ENCODE data around the gene CDC37L1. TPM values are rescaled to one million over a fixed set of nuclear protein-coding genes. Genes with fewer than 3 reads are reported as not detected.

CDC37L1 gene
- polyA plus RNA-seq, 4 donors, result 5.6 to 16.0 (median 8.4) TPM

DNA sequence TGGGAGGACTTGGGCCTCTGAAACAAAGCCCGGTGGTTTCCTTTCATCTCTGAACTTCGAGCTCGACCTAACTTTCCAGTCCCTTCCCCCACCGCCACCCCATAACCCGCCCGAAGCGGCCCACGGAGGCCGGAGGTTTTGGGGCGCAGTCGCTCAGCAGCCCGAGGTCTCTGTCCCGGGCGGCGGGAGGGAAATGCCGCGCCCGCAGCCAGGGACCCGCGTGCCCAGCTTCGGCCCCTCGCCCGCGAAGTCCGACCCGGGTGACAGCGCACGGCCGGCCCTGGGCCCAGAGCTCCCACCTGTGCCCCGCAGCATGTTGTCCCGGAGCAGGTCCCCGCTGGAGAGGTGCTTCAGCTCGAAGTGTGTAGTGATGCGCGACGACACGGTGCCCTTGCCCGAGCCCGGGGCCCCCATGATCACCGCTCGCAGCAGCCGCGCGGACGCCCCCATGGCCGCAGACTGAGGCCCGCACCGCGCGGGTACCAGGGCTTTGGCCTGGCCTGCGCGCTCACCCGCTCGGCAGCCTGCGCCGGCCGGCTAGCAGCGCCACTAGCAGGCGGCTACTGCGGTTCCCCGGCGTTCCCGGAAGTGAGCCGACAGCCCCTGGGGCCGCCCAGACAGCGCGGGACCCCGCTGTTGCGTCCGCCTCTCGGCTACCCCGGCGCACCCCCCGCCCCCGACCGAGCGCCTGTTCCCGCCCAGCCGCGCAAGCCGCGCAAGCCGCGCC, 61.4 kb downstream of the CDC37L1 start, which contains the start of gene AK3:
Gene AK3, minus strand, starts transcription at position 565 of the 727 bp plus-strand sequence. Its CDS starts 115 bp downstream, at position 450.
- 0 to 1% (median 0%) methylated on average over 56 to 84 of the region's 84 CpGs for WGBS, 3 donors
- Histone ChIP-seq H3K27me3 (ENCODE audit: control insufficient read depth in 3 of 3, insufficient read depth in 3 of 3, low read length in 3 of 3) (no peaks in the 10 kb centered on the region), H3K9me3 (ENCODE audit: control insufficient read depth in 2 of 2, insufficient read depth in 1 of 2, low read depth in 1 of 2, low read length in 1 of 2) (no peaks in the 10 kb centered on the region), H3K4me3 (ENCODE audit: low read depth in 1 of 3, low read length in 3 of 3) (peak within 1 kb of the TSS; percentile 79 to 92 (median 92)), H3K27ac (ENCODE audit: low read depth in 1 of 3, low read length in 2 of 3) (peak within 1 kb of the TSS; percentile 95 to 99 (median 97)), H3K36me3 (ENCODE audit: control insufficient read depth in 3 of 3, insufficient read depth in 2 of 3, low read depth in 1 of 3, low read length in 3 of 3) (peaks cover 0 to 10% (median 0%) of the 10 kb centered on the region in 3 donors), H3K4me1 (ENCODE audit: control insufficient read depth in 3 of 3, insufficient read depth in 2 of 3, low read depth in 1 of 3, low read length in 2 of 3) (peaks cover 0 to 7% (median 2%) of the 10 kb centered on the region in 3 donors)
- peak; percentile 85 to 95 for DNase-seq
- no peak for FAIRE-seq

DNA sequence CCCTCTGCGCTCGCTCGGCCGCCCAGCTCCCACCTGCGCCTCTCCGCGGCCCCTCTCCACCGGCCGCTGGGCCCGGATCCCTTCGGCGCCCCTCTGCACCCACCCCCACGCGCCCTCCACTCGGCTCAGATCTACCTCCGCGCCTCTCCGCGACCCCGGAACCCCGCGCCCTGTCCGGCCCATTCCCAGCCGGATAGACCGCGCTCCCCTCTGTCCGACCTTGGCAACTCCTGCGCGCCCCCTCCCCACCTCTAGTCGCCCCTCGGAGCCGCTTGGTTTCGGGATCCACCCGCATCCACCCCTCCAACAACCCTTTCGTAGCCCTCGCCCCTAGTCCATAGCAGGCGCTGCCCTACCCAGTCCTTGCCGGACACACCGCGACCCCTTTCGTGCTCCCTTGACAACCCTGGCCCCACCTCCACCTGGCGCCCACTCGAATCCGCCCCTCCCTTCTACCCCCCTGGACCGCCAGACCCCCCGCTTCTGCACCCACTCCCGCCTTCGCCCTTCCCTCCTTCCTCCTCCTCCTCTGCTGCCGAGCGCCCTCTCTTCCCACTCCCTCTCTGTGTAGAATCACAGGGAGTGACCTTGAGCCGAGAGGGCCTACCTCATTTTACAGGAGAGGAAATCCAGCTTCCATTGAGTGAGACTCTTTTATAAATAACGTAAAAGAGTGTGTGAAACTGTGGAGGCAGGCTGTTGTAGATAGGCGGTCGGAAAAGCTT, 62.2 kb downstream of the CDC37L1 start:
- peak overlapping the region; percentile 95 to 99 (median 97) for H3K27ac ChIP-seq (ENCODE audit: low read depth in 1 of 3, low read length in 2 of 3)
- no peak for FAIRE-seq
- WGBS, 3 donors, result 2 to 3% (median 2%) methylated on average over 36 to 54 of the region's 54 CpGs
- H3K4me1 ChIP-seq (ENCODE audit: control insufficient read depth in 3 of 3, insufficient read depth in 2 of 3, low read depth in 1 of 3, low read length in 2 of 3), result peaks cover 0 to 7% (median 2%) of the 10 kb centered on the region in 3 donors
- no peaks in the 10 kb centered on the region for H3K9me3 ChIP-seq (ENCODE audit: control insufficient read depth in 2 of 2, insufficient read depth in 1 of 2, low read depth in 1 of 2, low read length in 1 of 2)
- no peaks in the 10 kb centered on the region for H3K27me3 ChIP-seq (ENCODE audit: control insufficient read depth in 3 of 3, insufficient read depth in 3 of 3, low read length in 3 of 3)
- H3K36me3 ChIP-seq (ENCODE audit: control insufficient read depth in 3 of 3, insufficient read depth in 2 of 3, low read depth in 1 of 3, low read length in 3 of 3), result peaks cover 0 to 9% (median 0%) of the 10 kb centered on the region in 3 donors
- H3K4me3 ChIP-seq (ENCODE audit: low read depth in 1 of 3, low read length in 3 of 3), result peak overlapping the region; percentile 79 to 92 (median 92)
- peak; percentile 63 to 68 for DNase-seq

DNA sequence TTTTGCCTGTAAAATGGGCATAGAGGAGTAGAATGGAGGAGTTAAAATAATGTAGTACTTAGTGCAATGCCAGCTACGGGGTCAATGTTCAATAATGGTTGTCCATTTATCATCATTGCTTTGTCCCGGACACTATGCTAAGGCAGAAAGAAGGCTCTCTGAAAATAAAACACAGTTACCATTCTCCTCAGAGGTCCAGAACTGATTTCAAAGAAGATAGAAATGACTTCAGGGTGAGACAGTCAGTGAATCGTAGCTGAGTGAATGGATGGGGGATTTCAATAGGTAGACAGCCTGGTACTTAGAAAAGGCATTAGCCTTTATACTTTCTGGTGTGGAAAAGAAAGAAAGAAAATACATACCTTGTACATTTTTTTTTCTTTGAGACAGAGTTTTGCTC, 62.9 kb downstream of the CDC37L1 start:
- Histone ChIP-seq H3K27ac (ENCODE audit: low read depth in 1 of 3, low read length in 2 of 3) (peak overlapping the region; percentile 95 to 99 (median 97)), H3K36me3 (ENCODE audit: control insufficient read depth in 3 of 3, insufficient read depth in 2 of 3, low read depth in 1 of 3, low read length in 3 of 3) (peaks cover 0 to 6% (median 0%) of the 10 kb centered on the region in 3 donors), H3K4me3 (ENCODE audit: low read depth in 1 of 3, low read length in 3 of 3) (peak overlapping the region in 1 of 3 donors; percentile 92), H3K9me3 (ENCODE audit: control insufficient read depth in 2 of 2, insufficient read depth in 1 of 2, low read depth in 1 of 2, low read length in 1 of 2) (no peaks in the 10 kb centered on the region), H3K27me3 (ENCODE audit: control insufficient read depth in 3 of 3, insufficient read depth in 3 of 3, low read length in 3 of 3) (no peaks in the 10 kb centered on the region), H3K4me1 (ENCODE audit: control insufficient read depth in 3 of 3, insufficient read depth in 2 of 3, low read depth in 1 of 3, low read length in 2 of 3) (peaks cover 0 to 7% (median 0%) of the 10 kb centered on the region in 3 donors)
- DNase-seq (peak; percentile 13 to 48), FAIRE-seq (no peak)
- WGBS, 3 donors, result 29 to 50% (median 34%) methylated on average over 3 of the region's 3 CpGs

DNA sequence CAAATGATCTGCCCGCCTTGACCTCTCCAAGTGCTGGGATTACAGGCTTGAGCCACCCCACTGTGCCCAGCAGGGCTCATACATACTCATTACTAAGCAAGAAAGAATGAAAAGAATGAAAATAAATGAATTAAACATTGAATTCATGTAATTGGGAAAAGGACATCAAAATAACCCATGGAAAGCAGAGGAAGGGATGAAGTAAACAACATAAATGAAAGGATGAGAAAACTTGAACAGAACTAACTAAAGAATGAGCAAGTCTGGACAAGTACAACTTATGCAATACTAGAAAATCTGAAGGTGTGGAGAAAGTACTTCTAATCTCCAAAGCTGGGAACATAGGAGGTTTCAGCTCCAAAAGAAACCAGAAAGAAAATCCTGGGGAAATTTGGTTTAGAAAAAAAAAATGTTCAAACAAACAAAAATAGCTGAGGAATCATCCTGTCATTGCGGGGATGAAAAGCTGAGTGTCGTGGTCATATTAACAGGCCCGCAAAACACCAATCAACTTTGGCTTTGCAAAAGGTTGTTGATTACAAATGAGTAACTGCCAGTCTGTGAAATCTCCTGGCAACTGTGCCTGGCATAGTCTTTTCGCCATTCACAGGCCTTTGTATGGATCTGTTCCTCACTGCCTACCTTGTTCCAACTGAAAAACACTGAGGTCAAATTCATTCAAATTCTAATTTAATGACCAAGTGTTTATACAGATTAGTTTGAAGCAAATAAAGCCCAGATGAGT, 63.9 kb downstream of the CDC37L1 start:
- Histone ChIP-seq H3K27ac (ENCODE audit: low read depth in 1 of 3, low read length in 2 of 3) (no peak overlapping the region), H3K4me1 (ENCODE audit: control insufficient read depth in 3 of 3, insufficient read depth in 2 of 3, low read depth in 1 of 3, low read length in 2 of 3) (peaks cover 0 to 7% (median 0%) of the 10 kb centered on the region in 3 donors), H3K27me3 (ENCODE audit: control insufficient read depth in 3 of 3, insufficient read depth in 3 of 3, low read length in 3 of 3) (no peaks in the 10 kb centered on the region), H3K4me3 (ENCODE audit: low read depth in 1 of 3, low read length in 3 of 3) (no peak overlapping the region), H3K36me3 (ENCODE audit: control insufficient read depth in 3 of 3, insufficient read depth in 2 of 3, low read depth in 1 of 3, low read length in 3 of 3) (peaks cover 0 to 2% (median 0%) of the 10 kb centered on the region in 3 donors), H3K9me3 (ENCODE audit: control insufficient read depth in 2 of 2, insufficient read depth in 1 of 2, low read depth in 1 of 2, low read length in 1 of 2) (no peaks in the 10 kb centered on the region)
- 69 to 76% (median 73%) methylated on average over 5 of the region's 5 CpGs for WGBS, 3 donors
- DNase-seq (no peak), FAIRE-seq (no peak)

DNA sequence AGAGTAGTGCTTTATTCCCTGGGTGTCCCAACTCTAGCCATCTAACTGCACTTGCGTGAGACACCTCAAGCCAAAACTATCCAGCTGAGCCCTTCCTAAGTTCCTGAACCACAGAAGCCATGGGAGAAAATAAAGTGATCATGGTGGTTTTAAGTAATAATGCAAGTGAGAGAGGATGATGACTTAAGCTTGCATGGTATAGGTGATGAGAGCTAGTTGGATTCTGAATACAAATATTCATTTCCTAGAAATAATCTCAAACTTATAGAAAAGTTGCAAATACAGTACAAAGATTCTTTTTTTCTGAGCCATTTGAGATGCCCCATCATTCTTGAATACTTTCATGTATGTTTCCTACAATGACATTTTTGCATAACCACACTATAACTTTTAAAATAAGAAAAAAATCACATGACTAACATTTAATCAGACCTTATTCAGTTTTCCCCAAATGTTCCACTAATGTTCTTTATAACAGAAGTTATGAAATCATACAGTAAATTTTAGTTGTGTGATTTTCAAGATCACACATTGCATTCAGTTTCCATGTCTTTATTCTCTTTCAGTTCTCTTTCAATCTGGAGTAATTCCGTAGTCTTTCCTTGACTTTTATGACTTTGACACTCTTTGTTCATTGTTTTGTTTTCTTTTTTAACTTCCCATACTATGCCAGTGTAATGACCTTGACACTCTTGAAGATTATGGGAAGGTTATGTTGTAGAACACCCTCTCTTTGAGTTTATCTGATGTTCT, 67.1 kb downstream of the CDC37L1 start:
- Histone ChIP-seq H3K36me3 (ENCODE audit: control insufficient read depth in 3 of 3, insufficient read depth in 2 of 3, low read depth in 1 of 3, low read length in 3 of 3) (no peaks in the 10 kb centered on the region), H3K4me3 (ENCODE audit: low read depth in 1 of 3, low read length in 3 of 3) (no peak overlapping the region), H3K9me3 (ENCODE audit: control insufficient read depth in 2 of 2, insufficient read depth in 1 of 2, low read depth in 1 of 2, low read length in 1 of 2) (peaks cover 0 to 2% of the 10 kb centered on the region in 2 donors), H3K27ac (ENCODE audit: low read depth in 1 of 3, low read length in 2 of 3) (no peak overlapping the region), H3K4me1 (ENCODE audit: control insufficient read depth in 3 of 3, insufficient read depth in 2 of 3, low read depth in 1 of 3, low read length in 2 of 3) (no peaks in the 10 kb centered on the region), H3K27me3 (ENCODE audit: control insufficient read depth in 3 of 3, insufficient read depth in 3 of 3, low read length in 3 of 3) (no peaks in the 10 kb centered on the region)
- DNase-seq (no peak), FAIRE-seq (no peak)
- WGBS, 3 donors, result 80 to 85% (median 84%) methylated on average over 2 of the region's 2 CpGs

- Histone ChIP-seq H3K9me3 (ENCODE audit: control insufficient read depth in 2 of 2, insufficient read depth in 1 of 2, low read depth in 1 of 2, low read length in 1 of 2) (peaks cover 0 to 2% of the 10 kb centered on the region in 2 donors), H3K27ac (ENCODE audit: low read depth in 1 of 3, low read length in 2 of 3) (no peak overlapping the region), H3K36me3 (ENCODE audit: control insufficient read depth in 3 of 3, insufficient read depth in 2 of 3, low read depth in 1 of 3, low read length in 3 of 3) (no peaks in the 10 kb centered on the region), H3K27me3 (ENCODE audit: control insufficient read depth in 3 of 3, insufficient read depth in 3 of 3, low read length in 3 of 3) (peaks cover 0 to 3% (median 0%) of the 10 kb centered on the region in 3 donors), H3K4me3 (ENCODE audit: low read depth in 1 of 3, low read length in 3 of 3) (no peak overlapping the region), H3K4me1 (ENCODE audit: control insufficient read depth in 3 of 3, insufficient read depth in 2 of 3, low read depth in 1 of 3, low read length in 2 of 3) (no peaks in the 10 kb centered on the region)
- no peak for FAIRE-seq
- DNase-seq, result no peak
- 92 to 94% (median 94%) methylated on average over 5 of the region's 5 CpGs for WGBS, 3 donors
These were observed 69.2 kb downstream of the CDC37L1 start for GRCh38 chr9:4748612-4749011.

DNA sequence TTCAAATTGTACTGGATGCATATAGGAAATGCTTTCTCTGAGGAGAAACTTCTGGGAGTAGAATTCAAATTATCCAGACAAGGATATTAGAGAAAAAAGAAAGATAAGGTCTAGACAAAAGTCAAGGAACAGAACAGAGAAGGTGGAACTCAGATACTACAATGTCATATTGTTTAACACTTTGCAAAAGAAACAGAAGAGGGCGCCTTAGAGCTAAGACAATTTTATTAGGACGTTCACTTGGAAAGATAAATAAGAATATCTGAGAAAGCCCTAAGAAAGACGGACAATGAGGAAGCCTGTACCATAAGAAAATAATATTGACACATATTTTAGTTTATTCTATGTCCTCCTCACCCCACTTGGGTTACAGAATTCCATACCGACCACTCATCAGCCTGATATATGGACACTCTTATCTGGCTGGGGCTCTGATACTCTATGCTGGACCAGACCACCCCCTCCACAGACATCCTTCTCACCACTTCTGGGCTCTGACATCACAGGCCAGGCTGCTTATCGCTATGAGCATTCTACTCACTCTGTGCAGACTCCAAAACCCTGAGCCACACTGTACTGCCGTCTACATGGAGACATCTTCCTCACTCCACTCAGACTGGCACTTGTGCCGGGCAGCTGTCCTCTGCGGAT, 70.8 kb downstream of the CDC37L1 start:
- Histone ChIP-seq H3K27me3 (ENCODE audit: control insufficient read depth in 3 of 3, insufficient read depth in 3 of 3, low read length in 3 of 3) (peaks cover 0 to 3% (median 0%) of the 10 kb centered on the region in 3 donors), H3K4me1 (ENCODE audit: control insufficient read depth in 3 of 3, insufficient read depth in 2 of 3, low read depth in 1 of 3, low read length in 2 of 3) (no peaks in the 10 kb centered on the region), H3K27ac (ENCODE audit: low read depth in 1 of 3, low read length in 2 of 3) (no peak overlapping the region), H3K9me3 (ENCODE audit: control insufficient read depth in 2 of 2, insufficient read depth in 1 of 2, low read depth in 1 of 2, low read length in 1 of 2) (peaks cover 0 to 2% of the 10 kb centered on the region in 2 donors), H3K4me3 (ENCODE audit: low read depth in 1 of 3, low read length in 3 of 3) (no peak overlapping the region), H3K36me3 (ENCODE audit: control insufficient read depth in 3 of 3, insufficient read depth in 2 of 3, low read depth in 1 of 3, low read length in 3 of 3) (no peaks in the 10 kb centered on the region)
- DNase-seq, result peak; percentile 46 to 57
- WGBS, 3 donors, result 44 to 46% (median 44%) methylated on average over 8 of the region's 8 CpGs
- FAIRE-seq, result peak; percentile 76

All from small intestine (tissue), 7 donors.